GM19468 (cell line): ENCODE results near the gene MET.
"Not testable (repeated sequence)": the region's sequence is repeated elsewhere in the genome, so short reads cannot be mapped to it uniquely, and the experiment has no call there.

Experiments
- ATAC-seq: cut with Tn5 transposase; IDR thresholded peaks from one replicate; pipeline ENCODE4 v1.9.1; 2021; ENCODE audit warnings: mild to moderate bottlenecking, moderate library complexity, moderate number of reproducible peaks; ENCODE audit not compliant: unreplicated experiment; ENCODE audit errors: extremely low read depth

The MET gene

GRCh38 chr7:116723959-116724529 is 52.0 kb downstream of the MET start:
- ATAC-seq: not testable (repeated sequence)

- no peak for ATAC-seq
Observed at GRCh38 chr7:116724560-116725231, 52.7 kb downstream of the MET start.

GRCh38 chr7:116726149-116726548 is 54.2 kb downstream of the MET start:
- no peak for ATAC-seq

GRCh38 chr7:116726713-116727431 is 54.9 kb downstream of the MET start:
- no peak for ATAC-seq

- no peak for ATAC-seq
Observed at GRCh38 chr7:116727432-116728009, 55.5 kb downstream of the MET start.

GRCh38 chr7:116728413-116728812 is 56.4 kb downstream of the MET start:
- ATAC-seq: no peak

- no peak for ATAC-seq
Observed at GRCh38 chr7:116730097-116731022, 58.4 kb downstream of the MET start.

- no peak for ATAC-seq
Observed at GRCh38 chr7:116731023-116731395, 59.0 kb downstream of the MET start.

GRCh38 chr7:116731445-116732335 is 59.7 kb downstream of the MET start:
- no peak for ATAC-seq

- ATAC-seq: no peak
Observed at GRCh38 chr7:116732788-116733694, 61.0 kb downstream of the MET start.

GRCh38 chr7:116733924-116734580 is 62.1 kb downstream of the MET start:
- no peak for ATAC-seq

GRCh38 chr7:116734710-116735109 is 62.7 kb downstream of the MET start:
- no peak for ATAC-seq

- ATAC-seq: no peak
Observed at GRCh38 chr7:116736927-116737715, 65.1 kb downstream of the MET start.

GRCh38 chr7:116738378-116738777 is 66.4 kb downstream of the MET start:
- no peak for ATAC-seq

GRCh38 chr7:116739307-116739706 is 67.3 kb downstream of the MET start:
- no peak for ATAC-seq

GRCh38 chr7:116740231-116740630 is 68.2 kb downstream of the MET start:
- ATAC-seq: no peak
